GM12878 (cell line): ENCODE results near the gene PAIP2.

Source experiments
- EGR1 ChIP-seq, 2 experiments: IDR thresholded peaks; 1 replicate in 1 of 2; 2 replicates in 1 of 2; pipeline ENCODE4 v1.6.1; 2011 to 2012; ENCODE audit warnings: low read depth in 2 of 2, low read length in 2 of 2, borderline replicate concordance in 1 of 2, mild to moderate bottlenecking in 1 of 2, moderate library complexity in 1 of 2
- MXI1 ChIP-seq: fragments of 150-350 bp; IDR thresholded peaks from 2 replicates; pipeline ENCODE4 v1.6.1; 2011; ENCODE audit warnings: low read depth, mild to moderate bottlenecking, inconsistent platforms, low read length, improper control_type of control experiment
- PML ChIP-seq: IDR thresholded peaks from 2 replicates; pipeline ENCODE4 v1.6.1; 2012; ENCODE audit warnings: low read length, inconsistent platforms
- POLR2AphosphoS5 ChIP-seq: IDR thresholded peaks from 2 replicates; pipeline ENCODE4 v1.6.1; 2011; ENCODE audit warnings: mild to moderate bottlenecking, low read length, inconsistent platforms
- YY1 ChIP-seq: IDR thresholded peaks from 2 replicates; pipeline ENCODE4 v1.6.1; 2011; ENCODE audit warnings: low read depth, mild to moderate bottlenecking, low read length

DNA sequence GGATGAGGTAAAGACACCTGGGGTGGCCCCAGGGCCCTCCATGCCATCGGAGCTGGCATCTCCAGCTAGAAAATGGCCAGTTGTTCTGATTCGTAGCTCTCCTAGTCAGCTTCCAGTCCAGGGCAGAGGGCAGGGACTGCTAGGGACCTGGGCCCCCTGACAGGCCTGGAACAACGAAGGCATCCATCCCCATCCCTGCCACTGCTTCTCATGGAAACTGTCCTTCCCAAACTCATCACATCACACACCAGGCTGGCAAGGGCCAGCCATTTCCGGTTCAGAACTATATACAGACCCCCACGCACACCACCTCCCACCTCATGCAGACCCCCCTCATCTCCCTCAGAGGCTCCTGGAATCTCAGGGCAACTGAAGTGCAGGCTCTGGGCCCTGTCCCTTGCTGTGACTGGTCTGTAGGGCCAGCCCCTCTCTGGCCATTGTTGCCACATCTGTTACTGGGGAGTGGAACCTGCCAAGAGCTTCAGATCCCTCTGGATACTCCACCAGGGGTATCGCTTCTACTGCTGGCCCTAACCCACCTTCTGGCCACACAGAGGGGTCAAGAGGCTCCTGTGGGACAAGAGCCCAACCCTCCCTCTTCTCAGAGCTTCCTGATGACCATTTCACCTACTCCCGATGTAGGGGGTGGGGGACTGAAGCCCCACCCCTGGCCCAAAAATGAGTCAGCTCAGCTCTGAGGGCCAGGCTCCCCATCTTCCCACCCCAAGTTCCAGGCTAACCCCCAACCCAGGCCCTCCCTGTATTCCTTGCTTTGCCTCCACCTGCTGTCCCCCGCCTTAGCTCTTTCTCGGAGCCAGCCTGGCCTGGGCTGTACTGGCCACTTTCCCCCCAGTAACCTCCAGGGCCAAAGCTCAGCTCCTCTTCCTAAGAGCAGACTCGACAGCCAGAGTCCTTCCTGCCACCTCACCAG is 49.2 kb downstream of the PAIP2 start:
- TF ChIP-seq MXI1 (no peak), POLR2AphosphoS5 (no peak; the same call in 1 of the 2 replicates), PML (no peak), YY1 (no peak), EGR1 (IDR thresholded peaks at IDR 0.05; ENCODE audit: borderline replicate concordance in 1 of 2, low read depth in 2 of 2, low read length in 2 of 2) (no peak)
